HPDE6-E6E7 (cell line): ENCODE measurements around the gene C10orf53.

Experiments
- DNase-seq: peaks from one replicate; pipeline ENCODE4 v3.0.0; 2011; ENCODE audit warnings: missing footprints; ENCODE audit errors: extremely low spot score

C10orf53 gene

GRCh38 chr10:49679480-49679893 lies at the start of gene C10orf53:
TSS of gene C10orf53 (plus strand) at chr10:49679651. CDS start at chr10:49679698, 47 bp downstream.
- no peak for DNase-seq

DNA sequence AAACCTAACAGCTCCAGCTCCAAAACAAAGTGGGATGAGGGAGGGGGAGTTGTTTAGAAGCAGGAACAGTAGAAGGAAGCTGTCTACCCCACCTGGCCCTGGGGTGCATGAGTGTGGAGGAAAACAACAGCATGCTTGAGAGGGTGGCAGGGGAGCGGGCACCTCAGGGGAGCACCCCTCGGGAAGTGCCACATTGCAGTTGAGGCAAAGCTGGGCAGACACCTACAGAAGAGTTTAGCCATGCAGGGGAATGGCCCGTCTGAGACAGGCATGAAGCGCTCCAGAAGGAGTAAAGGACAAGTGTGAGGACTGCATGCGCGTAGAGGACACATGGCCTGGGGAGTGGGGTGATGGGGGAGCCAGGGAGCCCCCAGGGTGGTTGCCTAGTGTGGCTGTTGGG lies 47.5 kb upstream of the C10orf53 start:
- no peak for DNase-seq

DNA sequence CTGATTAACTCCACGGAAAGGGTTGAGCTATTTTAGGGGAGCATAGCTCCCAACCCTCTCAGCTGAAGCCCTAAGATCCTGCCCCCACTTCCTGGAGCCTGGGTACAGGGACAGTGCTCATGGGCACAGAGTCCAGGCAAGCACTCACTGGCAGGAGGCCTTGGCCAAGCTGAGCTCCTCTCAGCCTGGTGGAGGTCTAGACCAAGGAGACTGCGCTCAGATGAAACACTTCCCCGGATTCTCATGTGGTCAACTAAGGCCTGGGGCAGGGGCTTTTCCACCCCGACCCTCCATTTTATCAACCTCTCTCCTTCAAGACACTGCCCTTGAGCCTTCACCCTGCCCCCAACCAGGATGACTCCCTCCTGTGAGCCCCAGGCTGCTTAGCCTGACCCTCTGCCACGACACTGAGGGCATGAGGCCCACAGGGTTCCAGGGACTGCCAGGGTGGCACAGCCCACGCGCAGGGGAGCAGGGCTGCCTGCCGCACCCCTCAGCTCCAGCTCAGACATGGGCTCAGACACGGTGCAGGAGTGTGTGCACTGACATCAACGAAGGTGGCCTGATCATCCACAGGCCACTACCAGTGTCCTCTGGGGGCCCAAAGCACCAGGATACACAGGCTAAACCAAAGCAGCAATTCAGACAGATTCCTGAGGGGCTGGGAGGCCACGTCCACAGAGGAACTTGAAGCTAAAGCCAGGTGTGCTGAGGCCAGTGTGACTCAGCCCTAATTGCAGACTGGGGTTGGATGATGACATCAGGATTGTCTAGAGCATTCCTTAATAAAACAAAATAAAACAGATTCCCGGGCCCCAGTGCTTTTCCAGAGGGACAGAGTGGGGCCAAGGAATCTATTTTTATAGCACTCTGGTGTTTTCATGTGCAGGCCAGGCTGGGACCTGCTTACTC lies 46.8 kb upstream of the C10orf53 start:
- no peak for DNase-seq

DNA sequence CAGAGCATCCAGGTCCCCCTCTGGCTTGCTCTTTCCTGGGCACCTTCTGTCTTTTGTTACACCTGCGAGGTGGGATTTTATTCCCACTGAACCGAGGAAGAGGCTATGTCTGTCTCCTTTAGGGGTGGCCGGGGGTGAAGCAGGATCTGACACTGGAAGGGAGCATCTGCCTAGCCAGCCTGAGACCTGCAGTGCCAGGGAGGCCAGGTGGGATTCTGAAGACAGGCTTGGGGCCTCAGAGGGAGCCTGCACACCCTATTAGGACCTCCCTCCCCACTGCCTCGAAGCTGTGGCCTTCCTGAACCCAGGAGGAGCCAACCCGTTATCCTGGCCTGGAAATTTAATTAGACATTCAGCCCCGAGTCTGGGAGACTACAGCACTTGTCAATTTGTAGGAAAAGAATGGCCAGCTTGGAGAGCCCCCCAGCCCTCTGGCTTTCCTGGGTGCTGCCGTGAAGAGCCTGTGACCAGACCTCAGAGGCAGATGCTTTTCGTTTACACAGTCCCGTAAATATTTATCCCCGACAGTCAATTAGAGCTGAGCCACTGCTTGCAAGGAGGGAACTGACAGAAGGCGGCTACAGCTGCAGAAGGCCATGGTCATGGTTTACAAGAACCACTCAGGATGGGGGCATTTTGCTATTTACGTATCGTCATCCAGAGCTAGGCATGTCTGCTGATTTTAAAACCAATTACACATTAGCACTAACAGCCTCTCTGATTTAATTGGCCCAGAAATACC lies 46.0 kb upstream of the C10orf53 start:
- no peak for DNase-seq

- DNase-seq, result no peak
Measured at GRCh38 chr10:49634069-49634660, 45.3 kb upstream of the C10orf53 start.

- no peak for DNase-seq
Measured at GRCh38 chr10:49642311-49642710, 37.1 kb upstream of the C10orf53 start.

DNA sequence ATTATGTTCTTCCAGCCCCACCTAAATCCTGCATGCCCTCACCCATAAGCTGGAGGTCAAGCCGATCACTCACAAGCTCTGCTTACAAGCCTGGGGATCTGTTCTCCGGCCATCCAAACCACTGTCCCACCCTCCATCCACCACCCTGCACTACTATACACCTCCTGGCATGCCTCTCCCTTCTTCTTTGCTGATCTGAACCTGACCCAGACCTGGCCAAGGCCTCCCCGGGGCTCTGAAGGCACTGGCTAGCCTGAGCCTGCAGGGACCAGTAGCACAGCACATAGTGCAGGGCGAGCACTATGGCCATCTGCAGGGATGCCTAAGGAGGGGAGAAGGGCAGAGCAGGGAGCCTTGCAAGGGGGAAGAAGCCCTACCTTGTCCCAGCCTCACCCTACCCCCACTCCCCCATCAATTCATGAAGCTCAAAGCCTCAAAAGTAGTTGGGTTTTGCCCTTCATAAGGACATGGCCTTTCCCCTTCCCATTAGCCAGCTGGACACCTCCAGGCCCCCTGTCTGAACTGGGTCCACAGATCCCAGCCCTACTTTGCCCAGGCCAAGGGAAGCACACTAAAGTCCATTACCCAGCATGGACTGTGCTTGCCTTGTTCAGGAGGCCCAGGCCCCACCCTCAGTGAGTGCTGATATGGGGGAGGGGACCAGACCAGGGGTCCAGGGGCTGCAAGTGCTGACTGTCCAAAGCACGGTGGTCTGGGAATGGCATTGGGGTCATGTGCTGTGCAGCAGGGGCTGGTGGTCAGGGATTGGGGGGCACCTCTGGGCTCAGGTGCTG lies 36.0 kb upstream of the C10orf53 start:
- no peak for DNase-seq

DNA sequence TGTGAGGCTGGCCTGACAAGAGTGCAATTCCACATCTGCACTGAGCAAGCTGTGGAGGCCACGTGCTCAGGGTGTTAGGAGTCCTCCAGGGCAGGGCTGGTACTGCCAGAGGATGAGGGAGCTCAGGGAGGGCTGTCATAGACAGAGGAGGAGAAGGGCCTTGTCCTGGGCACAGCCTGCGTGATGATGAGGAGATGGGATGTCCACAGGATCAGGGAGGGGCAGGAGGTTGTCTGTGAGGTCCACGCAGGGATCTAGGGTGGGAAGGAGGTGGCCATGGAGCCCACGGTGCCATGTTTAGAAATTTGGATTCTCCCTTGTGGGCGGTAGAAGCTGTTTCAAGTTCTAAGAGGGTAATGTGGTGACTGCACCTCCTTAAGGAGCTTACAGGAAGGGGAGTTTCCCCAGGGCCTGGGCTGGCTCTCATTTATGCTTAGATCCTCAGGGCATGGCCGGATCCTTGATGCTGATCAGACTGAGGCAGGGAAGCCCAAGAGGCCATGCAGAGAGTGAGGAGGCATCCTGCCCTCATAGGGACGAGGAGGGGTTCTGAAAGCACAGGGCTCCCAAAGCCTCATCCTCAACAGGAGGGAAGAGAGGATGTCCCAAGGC lies 35.3 kb upstream of the C10orf53 start:
- no peak for DNase-seq

DNA sequence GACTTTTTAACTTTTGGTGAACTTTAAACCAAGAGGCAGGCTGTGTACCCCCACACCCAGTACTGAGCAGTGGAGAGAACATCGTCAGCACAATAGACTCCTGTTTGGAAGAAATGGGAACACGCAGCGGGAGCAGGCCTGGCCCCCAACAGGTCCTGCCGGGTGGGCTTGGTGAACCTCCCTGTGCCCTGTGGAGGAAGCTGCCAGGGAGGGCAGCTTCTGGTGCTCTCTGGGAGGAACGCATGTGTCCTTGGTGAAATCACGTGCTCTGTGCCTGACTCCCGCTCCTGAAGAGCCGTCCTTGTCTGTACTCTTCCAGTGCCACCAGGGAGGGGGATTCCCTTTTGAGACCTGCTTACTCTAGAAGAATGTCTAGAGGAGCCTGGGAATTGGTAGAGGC lies 34.0 kb upstream of the C10orf53 start:
- DNase-seq, result no peak

DNA sequence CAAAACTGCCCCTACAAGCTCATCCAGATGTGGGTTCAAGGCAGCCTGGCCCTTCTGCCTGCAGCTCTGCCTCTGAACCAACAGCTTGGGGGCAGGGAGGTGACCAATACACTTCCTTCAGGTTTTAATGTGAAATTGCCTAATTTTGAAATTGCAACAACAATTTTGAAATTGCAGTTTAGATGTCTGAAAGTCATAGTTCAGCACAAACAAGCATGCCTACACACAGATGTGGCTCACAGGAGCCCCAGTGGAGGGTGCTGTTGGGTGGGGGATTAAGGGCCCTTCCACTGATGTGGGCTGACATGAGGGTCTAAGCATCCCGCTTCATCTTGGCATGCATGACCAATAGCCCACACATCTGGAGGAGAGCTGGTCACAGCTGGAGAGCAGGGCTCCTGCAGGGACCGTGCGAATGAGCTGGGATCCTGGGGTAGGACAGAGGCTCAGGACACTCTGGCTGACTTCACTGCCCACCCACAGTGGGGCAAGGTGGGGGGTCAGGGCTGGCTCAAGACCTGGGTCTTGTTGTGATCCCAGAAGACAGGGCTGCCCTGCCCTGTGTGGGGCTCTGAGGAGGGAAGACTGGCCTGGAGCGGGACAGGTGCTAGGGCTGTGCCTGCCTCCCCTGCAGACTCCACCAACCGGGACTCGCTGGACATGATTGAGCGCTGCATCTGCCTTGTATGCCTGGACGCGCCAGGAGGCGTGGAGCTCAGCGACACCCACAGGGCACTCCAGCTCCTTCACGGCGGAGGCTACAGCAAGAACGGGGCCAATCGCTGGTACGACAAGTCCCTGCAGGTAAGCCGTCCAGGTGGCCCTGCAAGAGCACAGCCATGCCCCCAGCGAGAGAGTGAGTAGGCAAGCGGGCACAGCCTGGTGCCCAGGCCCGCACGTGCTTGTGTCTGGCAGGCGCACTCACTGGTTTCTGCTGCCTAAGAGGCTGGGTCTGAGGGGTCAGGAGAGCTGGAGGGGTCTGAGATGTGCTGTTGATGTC lies 33.3 kb upstream of the C10orf53 start:
- DNase-seq, result no peak

GRCh38 chr10:49647554-49647953 lies 31.9 kb upstream of the C10orf53 start:
- no peak for DNase-seq

GRCh38 chr10:49647985-49648795 lies 31.3 kb upstream of the C10orf53 start:
- no peak for DNase-seq

GRCh38 chr10:49649294-49649693 lies 30.2 kb upstream of the C10orf53 start:
- DNase-seq, result no peak

- DNase-seq, result no peak
Measured at GRCh38 chr10:49649936-49650723, 29.3 kb upstream of the C10orf53 start.

GRCh38 chr10:49650724-49651034 lies 28.8 kb upstream of the C10orf53 start:
- no peak for DNase-seq

DNA sequence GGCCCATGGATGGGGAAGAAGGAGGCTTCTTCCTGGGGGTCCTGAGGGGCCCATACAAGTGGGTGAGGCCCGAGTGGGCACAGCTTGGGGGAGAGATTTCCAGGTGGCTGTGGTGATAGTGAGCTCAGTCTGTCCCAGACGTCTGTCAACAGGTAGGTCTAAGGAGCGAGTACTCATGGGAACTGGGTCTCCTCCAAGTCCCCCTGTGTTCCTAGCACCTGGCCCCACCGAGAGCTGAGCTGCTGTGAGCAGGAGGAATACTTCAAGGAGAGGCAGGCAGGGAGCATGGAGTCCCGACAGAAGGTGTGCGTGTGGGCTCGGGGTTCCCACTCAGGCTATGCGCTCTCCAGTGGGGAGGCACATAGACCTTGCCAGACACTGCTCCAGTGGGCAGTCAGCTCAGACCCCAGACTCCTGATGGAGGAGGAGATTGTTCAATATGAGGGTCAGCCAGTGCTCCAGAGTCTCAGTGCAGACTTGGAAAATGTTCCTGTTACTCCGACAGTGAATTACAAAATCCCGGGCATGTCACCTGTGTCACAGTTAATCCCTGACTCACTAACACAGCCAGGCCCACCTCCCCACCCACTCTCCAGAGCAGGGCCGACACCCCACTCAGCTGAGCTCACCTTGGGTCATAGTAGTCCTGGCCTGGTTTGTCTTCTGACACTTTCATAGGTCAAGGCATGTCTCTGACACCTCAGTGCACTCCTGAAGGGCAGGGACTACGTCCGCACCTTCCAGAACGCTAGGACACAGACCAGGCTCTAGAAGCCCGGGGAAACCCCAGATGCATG lies 28.2 kb upstream of the C10orf53 start:
- DNase-seq, result no peak

GRCh38 chr10:49651917-49652316 lies 27.5 kb upstream of the C10orf53 start:
- DNase-seq, result no peak
